DND-41 (cell line): Measurements from ENCODE around the gene PDE6G.

ENCODE experiments used
- ATAC-seq: fragments of 200-7000 bp; cut with Tn5 transposase; 3 replicates; pipeline ENCODE4 v1.9.1; 2021; ENCODE audit warnings: low read depth; ENCODE audit not compliant: insufficient read depth
- DNase-seq: peaks from one replicate; pipeline ENCODE4 v3.0.0-alpha.2; 2020
- H2AFZ ChIP-seq: 2 replicates; pipeline ENCODE4 v1.6.0; 2012; ENCODE audit warnings: low read depth, low read length
- H3K27ac ChIP-seq: 2 replicates; pipeline ENCODE4 v1.5.1; 2012; ENCODE audit warnings: low read length, inconsistent platforms
- H3K27me3 ChIP-seq: fragments of 200-600 bp; sonication (generic); 2 replicates; pipeline ENCODE4 v1.6.0; 2012; ENCODE audit warnings: low read length, mild to moderate bottlenecking, inconsistent platforms; ENCODE audit not compliant: insufficient read depth, poor library complexity
- H3K36me3 ChIP-seq: 2 replicates; pipeline ENCODE4 v1.5.1; 2012; ENCODE audit warnings: low read length, inconsistent platforms; ENCODE audit not compliant: insufficient read depth
- H3K4me1 ChIP-seq: 2 replicates; pipeline ENCODE4 v1.5.1; 2012; ENCODE audit warnings: mild to moderate bottlenecking, low read length; ENCODE audit not compliant: insufficient read depth
- H3K4me2 ChIP-seq: 2 replicates; pipeline ENCODE4 v1.6.0; 2012; ENCODE audit warnings: mild to moderate bottlenecking, moderate library complexity, low read length, inconsistent platforms; ENCODE audit not compliant: insufficient read depth
- H3K4me3 ChIP-seq, 2 experiments: fragments of 200-600 bp in 1 of 2; shearing (Covaris generic) in 1 of 2; 2 replicates each; pipeline ENCODE4 v1.5.1; 2012 to 2016; ENCODE audit warnings: inconsistent platforms in 2 of 2, low read length in 2 of 2, mild to moderate bottlenecking in 2 of 2, low read depth in 1 of 2, moderate library complexity in 1 of 2
- H3K79me2 ChIP-seq: 2 replicates; pipeline ENCODE4 v1.6.0; 2012; ENCODE audit warnings: low read length, inconsistent platforms; ENCODE audit not compliant: insufficient read depth
- H3K9ac ChIP-seq: 2 replicates; pipeline ENCODE4 v1.6.0; 2012; ENCODE audit warnings: low read depth, mild to moderate bottlenecking, inconsistent platforms, low read length, moderate library complexity
- H3K9me3 ChIP-seq: 2 replicates; pipeline ENCODE4 v1.5.1; 2012; ENCODE audit warnings: low read length, moderate library complexity, mild to moderate bottlenecking, inconsistent platforms; ENCODE audit not compliant: insufficient read depth, severe bottlenecking
- H4K20me1 ChIP-seq: 2 replicates; pipeline ENCODE4 v1.6.0; 2012; ENCODE audit warnings: low read length; ENCODE audit not compliant: insufficient read depth
- CTCF ChIP-seq: IDR thresholded peaks from 2 replicates; pipeline ENCODE4 v1.5.1; 2012; ENCODE audit warnings: borderline replicate concordance, low read length, moderate library complexity, mild to moderate bottlenecking; ENCODE audit not compliant: poor library complexity, severe bottlenecking; ENCODE audit errors: extremely low read depth
- EZH2 ChIP-seq: IDR thresholded peaks from 3 replicates; pipeline ENCODE4 v1.6.1; 2012; ENCODE audit warnings: borderline replicate concordance, low read depth, mild to moderate bottlenecking, moderate library complexity, low read length, inconsistent platforms; ENCODE audit not compliant: severe bottlenecking

PDE6G gene

GRCh38 chr17:81686614-81687013 is 30.3 kb upstream of the PDE6G start:
- H3K9ac ChIP-seq, result no peak overlapping the region
- peaks cover 80% of the 10 kb centered on the region for H3K36me3 ChIP-seq
- no peak overlapping the region for H3K4me3 ChIP-seq
- H3K4me1 ChIP-seq, result peaks cover 42% of the 10 kb centered on the region
- peak overlapping the region; percentile 88; the same call in 1 of the 2 replicates for H3K4me2 ChIP-seq
- H3K27me3 ChIP-seq, result no peaks in the 10 kb centered on the region
- no peak overlapping the region for H3K27ac ChIP-seq
- ATAC-seq (no peak), DNase-seq (no peak)
- peaks cover 72% of the 10 kb centered on the region for H4K20me1 ChIP-seq
- H3K9me3 ChIP-seq, result no peaks in the 10 kb centered on the region
- peaks cover 79% of the 10 kb centered on the region for H3K79me2 ChIP-seq
- TF ChIP-seq CTCF (no peak), EZH2 (no peak)
- no peak overlapping the region for H2AFZ ChIP-seq

- H3K27ac ChIP-seq, result peak overlapping the region; percentile 79
- peak overlapping the region; percentile 88 for H3K4me2 ChIP-seq
- H3K9me3 ChIP-seq, result no peaks in the 10 kb centered on the region
- H3K4me1 ChIP-seq, result peaks cover 46% of the 10 kb centered on the region
- DNase-seq (peak; percentile 44), ATAC-seq (no peak)
- H3K27me3 ChIP-seq, result no peaks in the 10 kb centered on the region
- H3K79me2 ChIP-seq, result peaks cover 89% of the 10 kb centered on the region
- peaks cover 63% of the 10 kb centered on the region for H4K20me1 ChIP-seq
- H2AFZ ChIP-seq, result no peak overlapping the region
- H3K4me3 ChIP-seq, result peak overlapping the region; percentile 83 to 95; a peak in 3 of 4 replicates
- peaks cover 73% of the 10 kb centered on the region for H3K36me3 ChIP-seq
- H3K9ac ChIP-seq, result peak overlapping the region; percentile 97
- TF ChIP-seq EZH2, result no peak
- TF ChIP-seq CTCF, result no peak
Measured at GRCh38 chr17:81685108-81685507, 28.8 kb upstream of the PDE6G start.

- ATAC-seq (no peak), DNase-seq (no peak)
- H3K79me2 ChIP-seq, result peaks cover 87% of the 10 kb centered on the region
- H3K27ac ChIP-seq, result peak overlapping the region; percentile 79
- peak overlapping the region; percentile 97 for H3K9ac ChIP-seq
- no peaks in the 10 kb centered on the region for H3K9me3 ChIP-seq
- H3K4me3 ChIP-seq, result peak overlapping the region; percentile 83 to 95; a peak in 3 of 4 replicates
- TF ChIP-seq EZH2, result no peak
- no peak for TF ChIP-seq CTCF
- peaks cover 67% of the 10 kb centered on the region for H3K36me3 ChIP-seq
- peaks cover 46% of the 10 kb centered on the region for H3K4me1 ChIP-seq
- H2AFZ ChIP-seq, result peak overlapping the region; percentile 67
- no peaks in the 10 kb centered on the region for H3K27me3 ChIP-seq
- H4K20me1 ChIP-seq, result peaks cover 58% of the 10 kb centered on the region
- peak overlapping the region; percentile 88 for H3K4me2 ChIP-seq
Measured at GRCh38 chr17:81684442-81684911, 28.1 kb upstream of the PDE6G start.
